ENCODE measurements around the gene KCNT1. TPM values are rescaled to one million over a fixed set of nuclear protein-coding genes. Genes with fewer than 3 reads are reported as not detected.

KCNT1 gene
- total RNA-seq, 1 experiment from 2014 or later, result 0.17 TPM

DNA sequence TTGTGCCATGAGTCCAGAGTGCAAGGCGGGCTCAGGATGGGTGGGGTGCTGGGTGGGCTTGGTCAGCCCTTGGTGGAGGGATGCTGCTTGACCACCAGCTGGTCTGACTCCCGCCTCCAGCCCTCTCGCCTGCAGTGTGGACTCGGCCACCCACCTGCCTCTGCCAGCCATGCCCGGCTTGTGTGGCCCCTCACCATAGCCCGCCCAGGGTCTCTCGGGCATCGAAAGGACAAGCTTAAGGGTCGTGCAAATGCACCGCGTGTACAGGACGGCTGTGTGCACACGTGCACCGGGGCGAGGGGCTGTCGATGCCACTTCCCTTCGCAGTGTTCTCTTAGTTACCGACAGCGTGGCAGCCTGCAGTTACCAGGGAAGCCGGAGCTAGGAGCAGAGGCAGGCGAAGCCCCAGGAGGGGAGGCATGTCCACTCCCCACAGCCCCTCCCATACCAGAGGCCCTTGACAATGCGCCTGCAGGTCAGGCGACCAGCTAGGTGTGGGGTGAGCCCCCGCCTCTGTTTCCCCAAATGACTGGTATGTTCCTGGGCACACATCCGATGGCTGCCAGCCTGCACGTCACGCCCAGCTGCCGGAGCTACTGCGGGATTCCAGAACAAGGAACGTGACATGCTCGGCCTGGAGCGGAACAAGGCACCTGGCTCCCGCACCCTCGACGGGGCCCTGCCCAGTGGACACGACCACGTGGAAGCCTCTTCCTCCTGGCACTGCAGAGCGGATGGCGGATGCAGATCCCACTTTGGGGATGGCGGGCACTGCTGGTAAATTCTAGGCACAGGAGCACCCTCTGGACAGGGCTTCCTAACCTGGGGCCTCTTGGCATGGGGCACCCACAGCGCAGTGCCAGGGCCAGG is 31.0 kb upstream of the KCNT1 start:
- no peaks in the 10 kb centered on the region for H3K9me2 ChIP-seq (ENCODE audit: insufficient read depth)
- DNase-seq (ENCODE audit: low read depth, low spot score), result no peak
- CTCF ChIA-PET, result no interaction called here
- no peak overlapping the region for H3K4me2 ChIP-seq (ENCODE audit: low read length)
- POLR2A ChIA-PET, result no interaction called here
- no peak overlapping the region for H3K9ac ChIP-seq (ENCODE audit: low read length)
- peaks cover 4% of the 10 kb centered on the region; the same call in 1 of the 2 replicates for H3K27me3 ChIP-seq (ENCODE audit: insufficient read depth, low read length)
- ATAC-seq, result no peak
- H3K36me3 ChIP-seq (ENCODE audit: control insufficient read depth in 1 of 2, insufficient read depth in 2 of 2, low read length in 2 of 2), result no peaks in the 10 kb centered on the region
- no peak overlapping the region for H3K4me3 ChIP-seq (replicated peaks in 1 of 2; ENCODE audit: low read depth in 1 of 2, low read length in 2 of 2)
- TF ChIP-seq, protein P1, sequence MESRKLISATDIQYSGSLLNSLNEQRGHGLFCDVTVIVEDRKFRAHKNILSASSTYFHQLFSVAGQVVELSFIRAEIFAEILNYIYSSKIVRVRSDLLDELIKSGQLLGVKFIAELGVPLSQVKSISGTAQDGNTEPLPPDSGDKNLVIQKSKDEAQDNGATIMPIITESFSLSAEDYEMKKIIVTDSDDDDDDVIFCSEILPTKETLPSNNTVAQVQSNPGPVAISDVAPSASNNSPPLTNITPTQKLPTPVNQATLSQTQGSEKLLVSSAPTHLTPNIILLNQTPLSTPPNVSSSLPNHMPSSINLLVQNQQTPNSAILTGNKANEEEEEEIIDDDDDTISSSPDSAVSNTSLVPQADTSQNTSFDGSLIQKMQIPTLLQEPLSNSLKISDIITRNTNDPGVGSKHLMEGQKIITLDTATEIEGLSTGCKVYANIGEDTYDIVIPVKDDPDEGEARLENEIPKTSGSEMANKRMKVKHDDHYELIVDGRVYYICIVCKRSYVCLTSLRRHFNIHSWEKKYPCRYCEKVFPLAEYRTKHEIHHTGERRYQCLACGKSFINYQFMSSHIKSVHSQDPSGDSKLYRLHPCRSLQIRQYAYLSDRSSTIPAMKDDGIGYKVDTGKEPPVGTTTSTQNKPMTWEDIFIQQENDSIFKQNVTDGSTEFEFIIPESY (IDR thresholded peaks at IDR 0.05; ENCODE audit: extremely low read depth, insufficient replicate concordance, low read length), result no peak
- TF ChIP-seq SP1 (IDR thresholded peaks at IDR 0.05; ENCODE audit: low read depth), result no peak
- no peak for TF ChIP-seq EZH2phosphoT487 (IDR thresholded peaks at IDR 0.05; ENCODE audit: borderline replicate concordance)
- TF ChIP-seq, protein P2, sequence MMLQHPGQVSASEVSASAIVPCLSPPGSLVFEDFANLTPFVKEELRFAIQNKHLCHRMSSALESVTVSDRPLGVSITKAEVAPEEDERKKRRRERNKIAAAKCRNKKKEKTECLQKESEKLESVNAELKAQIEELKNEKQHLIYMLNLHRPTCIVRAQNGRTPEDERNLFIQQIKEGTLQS (IDR thresholded peaks at IDR 0.05), result no peak
- TF ChIP-seq EGR1 (IDR thresholded peaks at IDR 0.05; ENCODE audit: low read depth), result no peak
- no peak for TF ChIP-seq ZNF274 (IDR thresholded peaks at IDR 0.05; ENCODE audit: low read depth, low read length)
- no peak for TF ChIP-seq SIN3A (IDR thresholded peaks at IDR 0.05; ENCODE audit: low read depth)
- TF ChIP-seq TCF7L2 (IDR thresholded peaks at IDR 0.05; ENCODE audit: borderline replicate concordance, extremely low read depth, insufficient read depth, insufficient read length), result no peak
- no peaks in the 10 kb centered on the region for H4K20me1 ChIP-seq (ENCODE audit: insufficient read depth)
- RAD21 ChIA-PET (ENCODE audit: low non-redundant PET in 1 of 2, low total read pairs in 2 of 2, uncharacterized antibody in 2 of 2, unreplicated experiment in 2 of 2), result no interaction called here
- H3K79me2 ChIP-seq (ENCODE audit: insufficient read depth, low read length), result no peaks in the 10 kb centered on the region
- no peaks in the 10 kb centered on the region for H3K9me3 ChIP-seq (ENCODE audit: control insufficient read depth in 1 of 2, insufficient read depth in 1 of 2, low read depth in 1 of 2, low read length in 2 of 2)
- BruUV-seq (replicated peaks), result no TSS peak
- no peak overlapping the region for H3K27ac ChIP-seq (ENCODE audit: low read depth, low read length)
- H3K4me1 ChIP-seq (ENCODE audit: control insufficient read depth in 1 of 2, insufficient read depth in 2 of 2, low read length in 2 of 2), result no peaks in the 10 kb centered on the region
- intact Hi-C loops (cut with micrococcal nuclease), result no loop called here
- no peak overlapping the region for H2AFZ ChIP-seq (ENCODE audit: low read depth, low read length, poor library complexity, severe bottlenecking)

All from HCT116 (cell line).